ENCODE data around the gene SNX14.

SNX14 gene

DNA sequence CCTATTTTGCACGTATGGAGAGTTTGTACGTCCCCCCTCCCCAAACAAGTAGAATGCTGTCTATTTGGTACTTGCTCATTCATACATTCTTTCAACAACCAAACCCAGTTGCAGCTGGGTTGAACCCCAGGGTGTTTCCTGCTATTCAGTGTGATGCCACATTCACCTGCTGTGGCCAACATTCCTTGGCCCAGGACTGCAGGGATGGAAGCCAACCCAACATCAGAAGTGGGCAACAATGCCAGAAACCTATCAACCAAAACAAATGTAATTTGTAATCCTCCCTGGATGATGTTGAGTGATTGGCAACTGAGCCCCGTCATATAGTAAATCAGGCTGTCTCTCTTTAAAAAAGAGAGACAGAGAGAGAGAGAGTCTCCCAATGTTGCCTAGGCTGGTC lies 134.9 kb downstream of the SNX14 start:
- TF ChIP-seq, protein P1, sequence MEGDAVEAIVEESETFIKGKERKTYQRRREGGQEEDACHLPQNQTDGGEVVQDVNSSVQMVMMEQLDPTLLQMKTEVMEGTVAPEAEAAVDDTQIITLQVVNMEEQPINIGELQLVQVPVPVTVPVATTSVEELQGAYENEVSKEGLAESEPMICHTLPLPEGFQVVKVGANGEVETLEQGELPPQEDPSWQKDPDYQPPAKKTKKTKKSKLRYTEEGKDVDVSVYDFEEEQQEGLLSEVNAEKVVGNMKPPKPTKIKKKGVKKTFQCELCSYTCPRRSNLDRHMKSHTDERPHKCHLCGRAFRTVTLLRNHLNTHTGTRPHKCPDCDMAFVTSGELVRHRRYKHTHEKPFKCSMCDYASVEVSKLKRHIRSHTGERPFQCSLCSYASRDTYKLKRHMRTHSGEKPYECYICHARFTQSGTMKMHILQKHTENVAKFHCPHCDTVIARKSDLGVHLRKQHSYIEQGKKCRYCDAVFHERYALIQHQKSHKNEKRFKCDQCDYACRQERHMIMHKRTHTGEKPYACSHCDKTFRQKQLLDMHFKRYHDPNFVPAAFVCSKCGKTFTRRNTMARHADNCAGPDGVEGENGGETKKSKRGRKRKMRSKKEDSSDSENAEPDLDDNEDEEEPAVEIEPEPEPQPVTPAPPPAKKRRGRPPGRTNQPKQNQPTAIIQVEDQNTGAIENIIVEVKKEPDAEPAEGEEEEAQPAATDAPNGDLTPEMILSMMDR (IDR thresholded peaks at IDR 0.05): no peak
- H3K27ac ChIP-seq: no peak overlapping the region

DNA sequence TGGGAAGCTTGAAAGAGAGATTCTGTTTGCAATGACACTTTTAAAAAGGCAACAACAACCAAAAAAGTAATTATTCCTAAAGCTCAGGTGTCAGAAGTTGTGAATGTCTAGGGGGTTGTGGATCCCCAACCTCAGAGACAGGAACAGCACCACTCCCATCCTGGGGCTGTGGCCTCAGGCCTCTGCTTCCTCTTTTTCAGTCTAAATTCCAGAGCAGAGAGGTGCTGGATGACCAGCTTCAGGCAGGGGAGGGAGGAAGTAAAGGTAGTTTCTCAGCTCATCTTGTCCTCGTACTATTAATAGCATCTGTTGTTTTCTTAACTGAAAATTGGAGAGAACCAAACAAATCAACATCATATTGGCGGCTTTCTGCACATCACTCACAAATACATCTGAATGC lies 135.5 kb downstream of the SNX14 start:
- H3K27ac ChIP-seq: no peak overlapping the region
- no peak for TF ChIP-seq ZFX (IDR thresholded peaks at IDR 0.05; ENCODE audit: borderline replicate concordance)
- TF ChIP-seq, protein P1 (IDR thresholded peaks at IDR 0.05): no peak

DNA sequence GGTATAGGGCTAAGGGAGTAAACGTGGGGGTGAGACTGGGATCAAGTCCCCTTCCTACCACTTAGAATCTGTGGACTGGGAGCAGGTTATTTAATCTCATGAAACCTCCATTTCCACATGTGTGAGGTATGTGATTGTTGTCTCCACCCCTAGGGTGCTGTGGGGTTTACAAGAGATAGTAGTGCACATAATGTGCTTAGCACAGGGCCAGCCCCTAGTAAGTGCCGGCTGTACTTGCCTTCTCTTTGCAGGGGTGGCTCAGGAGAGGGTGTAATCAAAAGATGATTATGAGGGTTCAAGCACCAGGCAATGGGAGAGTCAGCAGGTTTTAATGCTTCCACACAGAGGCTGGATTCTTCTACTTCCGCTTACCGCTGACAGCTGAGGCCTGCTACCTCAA lies 136.9 kb downstream of the SNX14 start:
- no peak overlapping the region for H3K27ac ChIP-seq
- TF ChIP-seq ZFX (IDR thresholded peaks at IDR 0.05; ENCODE audit: borderline replicate concordance): no peak
- TF ChIP-seq, protein P1 (IDR thresholded peaks at IDR 0.05): no peak
